ENCODE results near the gene TEX22.
A peak's percentile ranks its signal among the peaks of the same experiment; 100 is the strongest.

TEX22 gene

DNA sequence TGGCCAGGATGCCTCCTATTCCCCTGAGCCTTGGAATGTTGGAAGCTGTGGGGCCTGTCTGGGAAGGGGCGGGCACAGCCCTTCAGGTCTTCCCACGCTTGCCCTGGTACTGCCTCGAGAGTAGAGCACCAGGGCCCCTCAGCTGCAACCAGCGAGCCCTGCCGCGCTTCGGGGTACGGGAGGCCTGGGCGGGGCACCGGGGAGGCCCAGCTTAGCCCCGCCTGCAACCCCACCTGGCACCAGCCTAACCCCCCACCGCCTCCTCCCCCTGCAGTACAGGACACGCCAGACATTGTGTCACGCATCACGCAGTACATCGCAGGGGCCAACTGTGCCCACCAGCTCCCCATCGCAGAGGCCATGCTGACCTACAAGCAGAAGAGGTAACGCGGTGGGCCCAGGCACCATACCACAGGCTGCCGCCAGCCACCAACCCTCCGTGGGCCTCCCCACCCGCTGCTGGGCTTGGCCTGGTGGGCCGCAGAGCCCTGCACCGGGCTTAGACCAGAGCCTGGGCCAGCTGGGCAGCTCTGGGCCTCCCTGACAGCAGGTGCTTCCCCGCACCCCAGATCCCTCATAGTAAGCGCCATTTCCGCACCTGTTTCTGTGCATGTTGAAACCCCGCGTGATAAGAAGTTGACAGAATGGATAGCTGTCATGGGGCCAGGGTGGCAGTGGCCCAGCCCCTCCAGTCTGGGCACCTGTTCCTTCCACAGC lies 13.6 kb upstream of the TEX22 start:
- TF ChIP-seq, protein P1, sequence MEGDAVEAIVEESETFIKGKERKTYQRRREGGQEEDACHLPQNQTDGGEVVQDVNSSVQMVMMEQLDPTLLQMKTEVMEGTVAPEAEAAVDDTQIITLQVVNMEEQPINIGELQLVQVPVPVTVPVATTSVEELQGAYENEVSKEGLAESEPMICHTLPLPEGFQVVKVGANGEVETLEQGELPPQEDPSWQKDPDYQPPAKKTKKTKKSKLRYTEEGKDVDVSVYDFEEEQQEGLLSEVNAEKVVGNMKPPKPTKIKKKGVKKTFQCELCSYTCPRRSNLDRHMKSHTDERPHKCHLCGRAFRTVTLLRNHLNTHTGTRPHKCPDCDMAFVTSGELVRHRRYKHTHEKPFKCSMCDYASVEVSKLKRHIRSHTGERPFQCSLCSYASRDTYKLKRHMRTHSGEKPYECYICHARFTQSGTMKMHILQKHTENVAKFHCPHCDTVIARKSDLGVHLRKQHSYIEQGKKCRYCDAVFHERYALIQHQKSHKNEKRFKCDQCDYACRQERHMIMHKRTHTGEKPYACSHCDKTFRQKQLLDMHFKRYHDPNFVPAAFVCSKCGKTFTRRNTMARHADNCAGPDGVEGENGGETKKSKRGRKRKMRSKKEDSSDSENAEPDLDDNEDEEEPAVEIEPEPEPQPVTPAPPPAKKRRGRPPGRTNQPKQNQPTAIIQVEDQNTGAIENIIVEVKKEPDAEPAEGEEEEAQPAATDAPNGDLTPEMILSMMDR (IDR thresholded peaks at IDR 0.05; ENCODE audit: low read depth, low read length), result no peak
- in situ Hi-C loops (cut with HindIII; ENCODE audit: low sequenced_read_pairs), result no loop called here
- H3K4me3 ChIP-seq (ENCODE audit: low read depth, low read length), result no peak overlapping the region
- no peak for DNase-seq (ENCODE audit: low read depth, low spot score)

DNA sequence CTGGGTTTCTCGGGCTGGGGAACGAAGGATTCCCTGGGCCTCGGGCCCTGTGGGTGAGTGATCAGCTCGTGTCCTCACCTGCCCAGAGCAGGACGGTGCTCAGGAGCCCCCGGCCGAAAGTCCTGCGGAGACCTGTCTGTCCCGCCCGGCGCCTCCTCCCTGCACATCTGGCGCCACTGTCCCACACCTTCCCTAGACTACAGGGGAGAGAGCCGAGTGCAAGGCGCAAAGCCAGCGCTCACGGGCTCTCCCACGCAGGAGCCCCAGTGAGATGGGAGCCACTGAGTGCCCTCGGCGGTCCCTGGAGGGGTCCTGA lies 13.1 kb upstream of the TEX22 start:
- TF ChIP-seq, protein P1 (IDR thresholded peaks at IDR 0.05; ENCODE audit: low read depth, low read length), result no peak
- no peak overlapping the region for H3K4me3 ChIP-seq (ENCODE audit: low read depth, low read length)
- in situ Hi-C loops (cut with HindIII; ENCODE audit: low sequenced_read_pairs), result no loop called here
- no peak for DNase-seq (ENCODE audit: low read depth, low spot score)

DNA sequence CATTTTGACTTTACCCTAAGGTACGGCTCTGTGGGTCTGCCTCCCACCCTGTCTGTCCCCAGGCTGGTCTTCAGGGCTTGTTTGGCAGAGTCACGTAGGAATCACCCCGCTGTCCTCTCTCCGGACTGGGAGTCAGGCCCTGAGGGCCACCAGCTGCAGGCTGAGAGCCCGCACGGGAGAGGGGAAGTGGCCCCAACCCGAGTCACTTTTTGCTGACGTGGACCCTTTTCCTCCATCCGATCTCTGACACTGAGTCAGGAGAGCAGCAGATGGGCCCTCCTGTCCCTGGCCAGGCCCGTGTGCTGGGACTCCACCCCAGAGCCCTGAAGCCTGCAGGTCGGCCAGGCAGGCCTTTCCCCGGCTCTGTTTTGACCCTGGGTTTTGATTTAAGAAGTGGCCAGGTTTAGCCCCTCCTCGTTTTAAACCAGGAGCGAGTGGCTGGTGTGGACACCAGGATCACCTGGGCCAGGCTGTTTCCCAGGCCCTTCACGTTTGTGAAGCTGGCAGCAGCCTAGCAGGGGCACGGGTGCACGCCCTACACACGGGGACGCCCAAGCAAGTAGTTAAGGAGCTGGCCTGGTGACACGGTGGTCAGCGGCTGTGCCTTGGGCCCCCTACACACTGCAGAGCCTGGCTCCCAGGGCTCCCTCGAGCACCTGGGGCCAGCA lies 12.5 kb upstream of the TEX22 start:
- in situ Hi-C loops (cut with HindIII; ENCODE audit: low sequenced_read_pairs), result no loop called here
- no peak overlapping the region for H3K4me3 ChIP-seq (ENCODE audit: low read depth, low read length)
- TF ChIP-seq, protein P1 (IDR thresholded peaks at IDR 0.05; ENCODE audit: low read depth, low read length), result no peak
- DNase-seq (ENCODE audit: low read depth, low spot score), result no peak

DNA sequence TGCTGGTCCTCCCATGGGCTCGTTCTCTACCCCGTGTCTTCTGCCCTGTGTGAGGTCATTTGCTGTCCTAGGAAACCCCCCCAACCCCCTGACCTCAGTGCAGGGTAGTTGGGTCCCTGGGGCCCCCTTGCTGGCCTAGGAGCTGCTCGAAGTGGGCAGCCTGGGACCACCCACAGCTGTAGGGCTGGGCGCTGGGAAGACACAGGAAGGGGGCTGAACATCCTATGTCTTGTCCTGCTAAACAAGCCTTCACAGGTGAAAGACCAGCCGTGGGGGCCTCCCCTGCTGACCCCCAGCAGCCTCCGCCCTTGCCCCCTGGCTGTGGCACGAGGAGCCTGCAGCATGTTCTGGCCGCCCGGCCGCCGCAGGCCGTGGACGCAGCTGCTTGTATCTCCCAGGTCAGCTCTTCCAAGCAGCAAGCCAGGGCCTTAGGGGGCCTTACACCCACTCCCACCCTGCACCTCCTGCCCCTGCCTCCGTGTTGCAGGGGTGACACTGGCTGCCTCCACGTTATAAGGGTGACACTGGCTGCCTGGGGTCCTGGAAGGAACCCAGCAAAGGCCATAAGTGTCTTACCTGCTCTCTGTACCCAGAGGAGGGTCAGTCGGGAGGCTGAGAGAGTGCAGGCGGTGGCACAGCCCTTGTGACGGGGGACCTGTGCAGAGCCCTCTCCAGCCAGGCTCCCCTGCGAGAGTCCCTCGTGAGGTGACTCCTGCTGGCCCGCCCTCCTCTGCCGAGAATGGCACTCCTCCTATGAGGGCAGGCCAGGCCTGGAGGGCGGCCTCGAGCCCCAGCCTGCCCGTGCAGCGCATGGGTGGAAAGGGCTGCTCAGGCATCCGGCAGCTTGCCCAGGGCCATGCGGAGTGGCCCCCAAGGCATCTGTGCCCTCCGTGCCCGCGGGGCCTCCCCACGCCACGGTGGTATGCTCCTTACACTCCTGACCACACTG lies 11.5 kb upstream of the TEX22 start:
- DNase-seq (ENCODE audit: low read depth, low spot score), result no peak
- in situ Hi-C loops (cut with HindIII; ENCODE audit: low sequenced_read_pairs), result no loop called here
- TF ChIP-seq, protein P1 (IDR thresholded peaks at IDR 0.05; ENCODE audit: low read depth, low read length), result peak; percentile 0
- H3K4me3 ChIP-seq (ENCODE audit: low read depth, low read length), result no peak overlapping the region

DNA sequence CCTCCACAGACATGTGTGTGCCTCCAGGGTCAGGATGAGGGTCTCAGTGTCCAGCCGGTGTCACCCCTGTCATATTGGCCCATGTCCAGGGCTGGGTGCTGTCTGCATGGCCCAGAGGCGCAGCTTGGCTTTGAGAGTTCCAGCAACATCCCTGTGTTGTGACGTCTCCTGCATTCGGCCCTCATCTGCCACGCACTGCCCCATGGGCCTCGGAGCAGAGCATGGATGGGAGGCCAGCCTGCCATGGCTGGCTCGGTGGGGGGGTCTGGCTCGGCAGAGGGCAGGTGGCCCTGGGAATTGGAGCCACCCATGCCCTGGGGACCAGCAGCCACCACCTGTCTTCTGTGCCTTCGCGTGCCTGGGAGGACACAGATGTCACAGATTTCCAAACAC lies 10.8 kb upstream of the TEX22 start:
- no peak for DNase-seq (ENCODE audit: low read depth, low spot score)
- no peak overlapping the region for H3K4me3 ChIP-seq (ENCODE audit: low read depth, low read length)
- TF ChIP-seq, protein P1 (IDR thresholded peaks at IDR 0.05; ENCODE audit: low read depth, low read length), result no peak
- in situ Hi-C loops (cut with HindIII; ENCODE audit: low sequenced_read_pairs), result no loop called here

DNA sequence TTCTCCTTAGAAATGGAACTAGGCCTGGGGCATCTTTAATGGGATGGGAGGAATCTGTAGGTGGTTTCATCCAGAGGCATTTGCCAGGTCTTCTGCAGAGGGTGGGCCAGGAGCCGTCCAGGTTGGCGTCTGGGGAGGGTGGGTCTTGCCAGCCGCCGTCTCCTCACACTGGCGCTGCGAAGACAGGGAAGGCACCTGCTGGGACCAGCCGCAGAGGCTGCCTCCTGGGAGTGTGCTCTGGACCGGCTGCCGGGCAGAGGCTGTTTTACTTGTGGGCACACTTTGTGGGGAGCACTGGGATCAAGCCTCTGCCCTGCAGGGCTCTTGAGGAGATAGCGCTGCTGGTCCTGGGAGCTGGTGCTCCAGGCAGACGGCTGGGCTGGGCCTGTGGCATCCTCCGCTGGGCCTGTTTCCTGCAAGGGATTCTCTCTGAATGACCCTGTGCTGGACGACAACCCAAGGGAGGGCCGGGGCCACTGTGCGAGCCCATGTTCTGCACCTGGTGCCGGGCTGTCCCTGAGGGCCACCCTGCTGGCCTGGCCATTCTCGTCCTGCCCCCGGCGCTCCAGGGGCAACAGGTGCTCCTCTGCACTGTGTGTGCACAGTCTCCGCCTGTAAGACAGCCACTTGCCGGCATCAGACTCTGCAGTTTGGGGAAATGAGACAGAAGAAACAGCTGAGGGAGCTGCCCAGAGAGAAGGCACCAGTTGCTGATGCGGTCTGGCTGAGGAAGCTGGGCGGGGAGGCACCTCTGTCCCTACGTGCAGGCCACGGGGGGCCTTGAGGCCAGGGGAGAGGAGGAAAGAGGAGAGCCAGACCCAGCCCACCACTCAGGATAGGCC lies 10.0 kb upstream of the TEX22 start:
- DNase-seq (ENCODE audit: low read depth, low spot score), result no peak
- in situ Hi-C loops (cut with HindIII; ENCODE audit: low sequenced_read_pairs), result no loop called here
- no peak overlapping the region for H3K4me3 ChIP-seq (ENCODE audit: low read depth, low read length)
- TF ChIP-seq, protein P1 (IDR thresholded peaks at IDR 0.05; ENCODE audit: low read depth, low read length), result no peak
